IPS DF 6.9 (cell line): Measurements from ENCODE around the gene COL4A5.
"Not testable (repeated sequence)": the region's sequence is repeated elsewhere in the genome, so short reads cannot be mapped to it uniquely, and the experiment has no call there.

Experiments
- DNase-seq: peaks from one replicate; pipeline ENCODE4 v3.0.0-alpha.2; 2013; ENCODE audit warnings: low read depth, low spot score
- H3K27ac ChIP-seq: one replicate; pipeline ENCODE4 v1.5.1; 2013; ENCODE audit warnings: low read length, control low read depth
- H3K27me3 ChIP-seq: 2 replicates; pipeline ENCODE4 v1.6.1; 2013; ENCODE audit warnings: mild to moderate bottlenecking, low read length; ENCODE audit not compliant: control insufficient read depth, insufficient read depth
- H3K36me3 ChIP-seq: 2 replicates; pipeline ENCODE4 v1.6.1; 2013; ENCODE audit warnings: low read length; ENCODE audit not compliant: control insufficient read depth, insufficient read depth
- H3K4me1 ChIP-seq: 2 replicates; pipeline ENCODE4 v1.6.1; 2013; ENCODE audit warnings: low read length; ENCODE audit not compliant: control insufficient read depth, insufficient read depth
- H3K4me3 ChIP-seq: 2 replicates; pipeline ENCODE4 v1.5.1; 2013; ENCODE audit warnings: mild to moderate bottlenecking, low read length
- H3K9me3 ChIP-seq: 2 replicates; pipeline ENCODE4 v1.6.1; 2013; ENCODE audit warnings: low read length, inconsistent platforms; ENCODE audit not compliant: control insufficient read depth, insufficient read depth
- WGBS: extraction: QIAGEN DNeasy Blood & Tissue Kit; methylation state at CpG from one replicate; pipeline ENCODE4 v1.1.7; 2013; ENCODE audit warnings: mixed read lengths, missing lambda C conversion rate; ENCODE audit not compliant: insufficient read length, insufficient coverage; 5-methylcytosine and 5-hydroxymethylcytosine counted together

Gene COL4A5

DNA sequence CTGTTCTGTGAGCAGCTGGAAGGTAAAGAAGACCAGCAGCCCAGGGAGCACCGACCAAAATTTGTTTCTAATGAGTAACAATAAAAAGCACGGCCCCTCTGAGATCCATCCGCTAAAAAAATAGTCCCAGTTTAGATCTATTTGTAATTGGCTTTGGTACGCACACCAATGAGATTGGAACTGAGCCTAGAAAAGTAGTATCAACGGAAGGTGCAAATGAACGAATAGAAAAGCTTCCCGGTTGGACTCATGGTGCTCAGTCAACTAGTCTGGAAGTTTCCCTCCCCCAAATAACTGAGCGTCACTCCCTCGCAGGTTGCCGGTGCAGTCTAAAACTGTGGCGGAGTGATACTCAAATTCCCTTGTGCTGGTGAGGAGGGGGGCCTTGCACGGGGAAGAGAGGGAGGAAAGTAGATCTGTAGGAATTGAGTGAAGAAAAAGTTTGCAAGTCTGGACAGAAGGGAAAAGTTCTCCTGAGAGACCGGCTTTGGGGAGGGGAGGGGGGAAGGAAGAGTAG is at the start of gene COL4A5:
TSS of gene COL4A5 (plus strand) at position 413 of the 517 bp plus-strand sequence. CDS start 288 bp downstream, outside the sequence.
- Histone ChIP-seq H3K27me3 (no peaks in the 10 kb centered on the region), H3K9me3 (no peaks in the 10 kb centered on the region), H3K4me3 (peak within 1 kb of the TSS; percentile 62; the same call in 1 of the 2 replicates), H3K36me3 (no peaks in the 10 kb centered on the region), H3K4me1 (no peaks in the 10 kb centered on the region), H3K27ac (no peak within 1 kb of the TSS)
- DNase-seq: no peak
- WGBS: no CpG with 5 or more reads among the region's 13 CpGs

DNA sequence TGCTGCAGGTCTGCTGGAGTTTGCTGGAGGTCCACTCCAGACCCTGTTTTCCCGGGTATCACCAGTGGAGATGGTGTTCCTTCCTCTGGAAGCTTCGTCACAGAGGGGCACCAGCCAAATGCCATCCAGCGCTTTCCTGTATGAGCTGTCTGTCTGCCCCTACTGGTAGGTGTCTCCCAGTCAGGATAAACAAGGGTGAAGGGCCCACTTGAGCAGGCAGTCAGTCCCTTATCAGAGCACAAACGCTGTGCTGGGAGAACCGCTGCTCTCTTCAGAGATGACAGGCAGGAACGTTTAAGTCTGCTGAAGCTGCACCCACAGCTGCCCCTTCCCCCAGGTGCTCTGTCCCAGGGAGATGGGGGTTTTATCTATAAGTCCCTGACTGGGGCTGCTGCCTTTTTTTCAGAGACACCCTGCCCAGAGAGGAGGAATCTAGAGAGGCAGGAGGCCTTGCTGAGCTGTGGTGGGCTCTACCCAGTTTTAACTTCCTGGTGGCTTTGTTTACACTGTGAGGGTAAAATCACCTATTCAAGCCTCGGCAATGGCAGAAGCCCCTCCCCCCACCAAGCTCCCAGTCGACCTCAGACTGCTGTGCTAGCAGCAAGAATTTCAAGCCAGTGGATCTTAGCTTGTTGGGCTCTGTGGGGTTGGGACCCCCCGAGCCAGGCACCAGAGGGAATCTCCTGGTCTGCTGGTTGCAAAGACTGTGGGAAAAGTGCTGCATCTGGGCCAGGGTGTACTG is 48.5 kb upstream of the COL4A5 start:
- WGBS: no CpG with 5 or more reads among the region's 9 CpGs

DNA sequence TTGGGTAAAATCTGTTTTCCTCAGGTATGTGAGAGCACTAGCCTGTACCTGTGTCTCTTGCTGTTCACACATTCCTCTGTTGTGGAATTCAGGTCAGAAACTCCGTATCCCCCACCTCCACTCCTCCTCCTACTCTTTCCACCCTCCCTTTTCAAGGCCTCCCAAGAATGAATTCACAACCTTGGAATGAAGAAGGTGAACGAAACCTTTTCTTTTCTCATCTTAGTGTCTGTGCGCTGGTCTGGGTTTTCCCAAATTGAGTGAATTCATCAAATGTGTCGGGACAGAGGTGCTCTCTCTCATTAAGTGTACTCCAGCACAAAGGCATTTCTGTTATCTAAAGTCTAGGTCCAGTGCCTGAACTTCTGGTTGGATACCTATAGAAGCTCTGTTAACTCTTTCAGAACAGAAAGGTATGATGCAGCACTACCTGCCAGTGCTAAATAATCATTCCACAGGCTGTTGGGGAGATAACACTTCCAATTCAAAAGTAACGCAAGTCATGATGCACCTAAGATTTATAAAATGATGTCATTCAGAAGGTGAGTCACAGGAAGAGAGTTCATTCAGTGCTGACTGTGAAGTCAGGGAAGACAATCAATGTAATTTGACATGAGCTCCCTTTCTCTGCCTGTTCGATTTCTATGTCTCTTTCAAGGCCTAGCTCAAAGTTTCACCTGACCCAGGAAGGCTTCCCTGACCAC is 43.3 kb upstream of the COL4A5 start:
- Histone ChIP-seq H3K4me3 (no peak overlapping the region), H3K27me3 (no peaks in the 10 kb centered on the region), H3K27ac (no peak overlapping the region), H3K4me1 (peaks cover 3% of the 10 kb centered on the region; the same call in 1 of the 2 replicates), H3K36me3 (no peaks in the 10 kb centered on the region), H3K9me3 (no peaks in the 10 kb centered on the region)
- DNase-seq: no peak
- no CpG with 5 or more reads among the region's 6 CpGs for WGBS

More for the DNA sequence above, 48.5 kb upstream of the COL4A5 start:
- not testable (repeated sequence) for H3K36me3 ChIP-seq, H3K27me3 ChIP-seq, H3K4me3 ChIP-seq, H3K9me3 ChIP-seq, DNase-seq, H3K4me1 ChIP-seq, H3K27ac ChIP-seq

DNA sequence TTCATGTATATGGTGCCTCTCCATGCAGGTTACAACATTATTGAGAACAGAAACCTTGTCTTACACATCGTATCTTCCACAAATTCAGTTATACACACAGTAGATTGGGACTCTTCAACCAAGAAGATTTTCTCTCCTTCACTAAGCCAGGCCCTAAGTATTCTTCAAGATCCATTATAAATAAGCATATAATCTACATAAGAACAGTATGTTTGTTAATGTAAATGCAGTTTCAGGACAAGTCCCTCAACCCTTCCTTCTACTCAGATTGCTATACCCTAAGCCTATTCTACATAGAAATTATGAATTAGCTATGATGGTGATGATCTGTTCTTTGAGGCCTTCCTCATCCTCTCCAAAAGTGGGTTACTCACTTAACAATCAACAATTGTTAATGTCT is 42.7 kb upstream of the COL4A5 start:
- Histone ChIP-seq H3K36me3 (no peaks in the 10 kb centered on the region), H3K4me1 (peaks cover 3% of the 10 kb centered on the region; the same call in 1 of the 2 replicates), H3K4me3 (no peak overlapping the region), H3K9me3 (no peaks in the 10 kb centered on the region), H3K27me3 (no peaks in the 10 kb centered on the region), H3K27ac (no peak overlapping the region)
- DNase-seq: no peak
- no CpG with 5 or more reads among the region's 1 CpG for WGBS

DNA sequence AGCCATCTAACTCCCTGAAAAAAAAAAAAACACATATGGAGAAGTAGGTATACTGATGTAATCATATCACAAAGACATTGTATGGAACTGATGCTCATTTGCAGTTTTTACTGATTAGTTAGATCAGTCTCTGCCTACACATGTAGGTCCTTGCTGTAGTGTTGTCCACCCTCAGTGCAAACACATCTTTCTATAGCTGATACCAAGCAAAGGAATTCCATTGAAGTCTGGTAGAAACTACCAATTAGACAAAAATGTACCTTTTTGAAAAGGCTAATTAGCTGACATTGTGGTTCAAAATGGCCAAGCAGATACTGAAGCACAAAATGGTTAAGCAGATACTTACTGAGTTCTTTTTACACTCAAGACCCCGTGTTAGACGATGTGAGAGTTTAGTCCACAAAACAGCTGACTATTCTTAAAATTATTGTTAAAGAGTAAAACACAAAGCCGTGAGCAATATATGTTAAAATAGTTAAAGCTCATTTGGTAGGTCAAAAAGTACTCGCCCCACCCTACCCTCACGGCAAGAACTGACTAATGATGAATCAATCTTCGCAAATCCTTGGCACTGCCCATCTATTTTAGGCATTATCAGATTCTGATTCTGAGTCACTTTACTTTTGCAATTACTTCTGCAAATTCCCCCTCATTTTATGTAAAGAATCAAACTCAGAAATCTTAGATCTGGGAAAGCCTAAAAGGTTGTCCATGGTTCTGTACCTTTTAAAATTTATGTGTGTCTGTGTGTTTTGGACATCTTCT is 41.8 kb upstream of the COL4A5 start:
- Histone ChIP-seq H3K27ac (no peak overlapping the region), H3K27me3 (no peaks in the 10 kb centered on the region), H3K36me3 (no peaks in the 10 kb centered on the region), H3K4me3 (no peak overlapping the region), H3K9me3 (no peaks in the 10 kb centered on the region), H3K4me1 (peaks cover 3% of the 10 kb centered on the region; the same call in 1 of the 2 replicates)
- WGBS: no CpG with 5 or more reads among the region's 6 CpGs
- DNase-seq: no peak

DNA sequence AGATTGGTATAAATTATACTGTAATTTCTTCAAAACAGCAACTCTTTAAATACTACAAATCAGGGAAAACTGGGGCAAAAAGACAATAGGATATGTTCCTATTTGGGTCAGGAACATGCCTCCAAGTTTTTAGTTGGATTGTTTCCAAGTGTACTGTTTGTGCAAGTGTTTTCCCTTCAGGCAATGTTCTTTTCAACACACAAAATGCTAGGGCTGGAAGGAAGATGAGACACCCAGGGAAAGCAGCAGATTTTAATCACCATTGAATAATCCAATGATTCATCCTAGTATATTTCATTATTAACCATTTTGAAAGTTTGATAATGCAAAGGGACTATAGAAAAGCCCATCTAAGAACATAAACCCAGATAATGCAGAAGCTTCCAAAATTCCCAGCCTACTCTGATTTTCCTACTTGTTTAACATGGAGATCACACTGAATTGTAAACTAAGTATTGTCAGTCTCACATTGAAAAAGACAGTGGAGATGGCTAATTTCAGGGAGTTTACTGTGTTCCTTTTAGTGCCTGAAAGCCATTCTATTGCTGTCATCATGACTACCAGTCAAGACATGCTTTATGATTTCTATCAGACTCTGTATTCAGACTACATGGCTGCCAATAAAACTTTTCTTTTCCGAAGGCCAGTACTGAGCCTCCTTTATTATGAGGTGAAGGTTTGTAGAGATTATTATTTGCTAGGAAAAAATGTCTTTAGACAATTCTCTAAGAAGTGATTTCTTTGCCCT is 40.0 kb upstream of the COL4A5 start:
- no peak overlapping the region for H3K27ac ChIP-seq
- no peaks in the 10 kb centered on the region for H3K27me3 ChIP-seq
- peaks cover 3% of the 10 kb centered on the region; the same call in 1 of the 2 replicates for H3K4me1 ChIP-seq
- no CpG with 5 or more reads among the region's 1 CpG for WGBS
- no peaks in the 10 kb centered on the region for H3K9me3 ChIP-seq
- no peak for DNase-seq
- no peaks in the 10 kb centered on the region for H3K36me3 ChIP-seq
- no peak overlapping the region for H3K4me3 ChIP-seq

DNA sequence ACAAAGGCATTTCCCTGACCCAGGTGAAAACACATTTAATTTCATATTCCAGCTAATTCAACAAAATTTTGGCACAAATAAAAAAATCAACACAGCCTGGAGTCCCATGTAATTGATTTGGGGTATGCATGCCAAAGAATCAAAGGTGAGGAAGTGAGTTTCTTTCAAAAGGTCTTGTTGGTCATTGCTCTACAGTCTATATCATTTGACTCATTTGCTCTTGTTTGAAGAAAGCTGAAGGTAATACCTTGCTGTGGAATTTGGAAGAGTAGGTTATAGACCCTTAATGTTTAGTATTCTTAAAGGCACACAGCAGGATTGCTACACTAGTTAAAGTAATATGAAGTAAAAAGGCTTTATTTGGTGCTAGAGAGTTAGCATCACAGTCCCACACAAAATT is 26.9 kb upstream of the COL4A5 start:
- H3K4me1 ChIP-seq: peaks cover 2% of the 10 kb centered on the region; the same call in 1 of the 2 replicates
- no peak for DNase-seq
- H3K4me3 ChIP-seq: no peak overlapping the region
- no peaks in the 10 kb centered on the region for H3K36me3 ChIP-seq
- H3K27ac ChIP-seq: no peak overlapping the region
- no peaks in the 10 kb centered on the region for H3K27me3 ChIP-seq
- H3K9me3 ChIP-seq: no peaks in the 10 kb centered on the region

DNA sequence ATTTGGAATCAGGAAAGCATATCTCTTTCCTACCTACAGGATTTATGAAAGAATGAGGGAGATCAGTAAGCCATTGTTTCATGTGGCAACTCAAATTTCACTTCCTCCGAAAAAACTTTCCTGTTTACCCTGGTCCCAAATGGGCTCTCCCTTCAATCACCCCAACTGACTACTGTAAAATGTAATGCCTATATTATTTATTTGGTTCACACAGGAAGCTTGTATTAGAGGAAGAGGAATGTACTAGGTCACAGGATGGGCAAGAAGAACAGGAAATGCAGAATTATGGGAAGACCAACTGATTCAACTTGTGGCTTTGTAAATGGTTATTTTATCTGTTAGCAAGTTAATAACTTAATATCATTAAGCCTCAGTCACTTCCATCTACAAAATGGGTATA is 24.5 kb upstream of the COL4A5 start:
- DNase-seq: no peak
- WGBS: no CpG with 5 or more reads among the region's 1 CpG
- no peak overlapping the region for H3K27ac ChIP-seq
- H3K9me3 ChIP-seq: no peaks in the 10 kb centered on the region
- peaks cover 2% of the 10 kb centered on the region; the same call in 1 of the 2 replicates for H3K4me1 ChIP-seq
- H3K27me3 ChIP-seq: no peaks in the 10 kb centered on the region
- H3K4me3 ChIP-seq: no peak overlapping the region
- no peaks in the 10 kb centered on the region for H3K36me3 ChIP-seq

DNA sequence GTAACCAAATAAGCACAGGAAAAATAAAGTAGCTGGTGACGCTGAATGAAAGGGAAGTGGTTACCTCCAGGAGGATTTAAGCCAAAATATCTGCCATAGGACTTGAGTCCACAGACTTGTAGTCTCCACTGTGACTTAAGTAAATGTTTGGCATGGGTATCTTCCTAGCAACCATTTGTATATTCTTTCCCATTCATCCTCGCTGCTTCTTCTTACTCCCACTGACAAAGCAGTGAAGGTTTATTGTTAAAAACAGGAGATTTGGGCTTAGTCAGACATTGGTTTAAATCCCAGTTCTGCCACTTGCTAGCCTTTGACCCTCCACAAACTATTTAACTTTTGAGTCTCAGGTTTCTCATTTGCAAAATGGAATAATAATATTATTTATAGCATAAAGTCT is 23.7 kb upstream of the COL4A5 start:
- Histone ChIP-seq H3K4me3 (no peak overlapping the region), H3K27ac (no peak overlapping the region), H3K36me3 (no peaks in the 10 kb centered on the region), H3K9me3 (no peaks in the 10 kb centered on the region), H3K27me3 (no peaks in the 10 kb centered on the region), H3K4me1 (peaks cover 2% of the 10 kb centered on the region; the same call in 1 of the 2 replicates)
- no peak for DNase-seq
- no CpG with 5 or more reads among the region's 2 CpGs for WGBS

DNA sequence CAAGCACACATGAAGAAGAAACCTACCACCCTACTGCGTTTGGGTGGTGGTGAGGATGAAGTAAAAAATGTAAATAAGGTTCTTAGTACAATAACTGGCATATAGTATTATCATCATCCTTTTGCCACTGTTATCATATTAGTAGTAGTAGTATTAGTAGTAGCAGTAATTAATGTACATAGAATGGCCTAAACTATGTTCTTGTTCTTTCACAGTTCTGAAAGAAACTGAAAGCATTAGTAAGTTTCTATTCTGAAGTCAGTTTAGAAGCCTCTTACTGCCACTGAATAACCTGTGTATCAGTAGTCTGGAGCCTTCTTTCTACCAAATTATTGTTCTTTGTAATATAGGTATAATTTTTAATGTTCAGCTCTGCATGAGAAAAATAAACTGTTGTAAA is 22.4 kb upstream of the COL4A5 start:
- H3K4me1 ChIP-seq: peaks cover 2% of the 10 kb centered on the region; the same call in 1 of the 2 replicates
- WGBS: no CpG with 5 or more reads among the region's 1 CpG

More for the DNA sequence above, 22.4 kb upstream of the COL4A5 start:
- H3K9me3 ChIP-seq: no peaks in the 10 kb centered on the region
- no peak overlapping the region for H3K27ac ChIP-seq
- H3K27me3 ChIP-seq: no peaks in the 10 kb centered on the region
- H3K4me3 ChIP-seq: no peak overlapping the region
- no peaks in the 10 kb centered on the region for H3K36me3 ChIP-seq
- no peak for DNase-seq
